Gastroesophageal sphincter (tissue), 4 donors: ENCODE measurements around the gene ZNRF2. TPM values are rescaled to one million over a fixed set of nuclear protein-coding genes. Genes with fewer than 3 reads are reported as not detected.

Source experiments
- ATAC-seq: fragments of 150-250 bp; one replicate; pipeline ENCODE4 v1.9.1; 2016; ENCODE audit warnings: mild to moderate bottlenecking, moderate library complexity
- H3K27ac ChIP-seq, 4 donors: fragments of 200-600 bp; sonication (generic) in 3 of 4; 1 replicate in 3 of 4; 2 replicates in 1 of 4; pipeline ENCODE4 v1.5.1; 2016 to 2019
- H3K27me3 ChIP-seq: fragments of 200-600 bp; sonication (generic); one replicate; pipeline ENCODE4 v1.5.1; 2019
- H3K36me3 ChIP-seq, 2 donors: fragments of 200-600 bp; sonication (generic); one replicate each; pipeline ENCODE4 v1.5.1; 2019; ENCODE audit warnings: control low read depth in 1 of 2
- H3K4me1 ChIP-seq, 3 donors: fragments of 200-600 bp; sonication (generic); 1 replicate in 2 of 3; 2 replicates in 1 of 3; pipeline ENCODE4 v1.5.1; 2016 to 2019; ENCODE audit warnings: control low read depth in 2 of 3
- H3K4me3 ChIP-seq, 2 donors: fragments of 200-600 bp; sonication (generic); one replicate each; pipeline ENCODE4 v1.5.1; 2019; ENCODE audit warnings: mild to moderate bottlenecking in 1 of 2, moderate library complexity in 1 of 2
- H3K9me3 ChIP-seq, 3 donors: fragments of 200-600 bp; sonication (generic); one replicate each; pipeline ENCODE4 v1.5.1; 2017 to 2019; ENCODE audit warnings: control low read depth in 2 of 3
- EP300 ChIP-seq: sonication (generic); formaldehyde crosslinking; IDR thresholded peaks from one replicate; pipeline ENCODE4 v1.6.1; 2017; ENCODE audit warnings: antibody characterized with exemption, mild to moderate bottlenecking
- POLR2A ChIP-seq, 2 donors: fragments of 450-650 bp; IDR thresholded peaks; one replicate each; pipeline ENCODE4 v1.6.1; 2017; ENCODE audit warnings: antibody characterized with exemption in 2 of 2, mild to moderate bottlenecking in 2 of 2, moderate library complexity in 1 of 2
- POLR2AphosphoS5 ChIP-seq: sonication (generic); formaldehyde crosslinking; IDR thresholded peaks from one replicate; pipeline ENCODE4 v1.6.1; 2017; ENCODE audit warnings: antibody characterized with exemption
- WGBS, 2 donors: methylation state at CpG; one replicate each; pipeline ENCODE4 v1.1.5; 2018; ENCODE audit warnings: low coverage in 1 of 2; 5-methylcytosine and 5-hydroxymethylcytosine counted together
- total RNA-seq, 4 donors: library from RNA; depleted of rRNA; stranded (reverse); fragments of >200 nt; gene quantifications; one replicate each; pipeline ENCODE4 v1.1.0, GENCODE V29; 2016
- TF ChIP-seq, protein P1 (sequence below), 4 experiments: fragments of 200-600 bp in 2 of 4; fragments of 450-650 bp in 2 of 4; sonication (generic) in 1 of 4; IDR thresholded peaks; one replicate each; pipeline ENCODE4 v1.5.1; 2017 to 2019; ENCODE audit warnings: antibody characterized with exemption in 4 of 4, mild to moderate bottlenecking in 2 of 4, moderate library complexity in 2 of 4

Gene ZNRF2
- total RNA-seq, 4 donors from 2014 or later = 12.5 to 20.9 (median 18.6) TPM

- Histone ChIP-seq H3K4me1 (peaks cover 0 to 64% (median 3%) of the 10 kb centered on the region in 3 donors), H3K27ac (peak overlapping the region; percentile 65 to 80 (median 74)), H3K4me3 (no peak overlapping the region), H3K27me3 (no peaks in the 10 kb centered on the region), H3K36me3 (peaks cover 0 to 3% of the 10 kb centered on the region in 2 donors), H3K9me3 (no peaks in the 10 kb centered on the region)
- no peak for ATAC-seq
- 64 to 80% methylated on average over 1 to 2 of the region's 2 CpGs for WGBS, 2 donors
- TF ChIP-seq POLR2A (IDR thresholded peaks at IDR 0.05) (no peak), POLR2AphosphoS5 (no peak), EP300 (no peak)
- TF ChIP-seq, protein P1, sequence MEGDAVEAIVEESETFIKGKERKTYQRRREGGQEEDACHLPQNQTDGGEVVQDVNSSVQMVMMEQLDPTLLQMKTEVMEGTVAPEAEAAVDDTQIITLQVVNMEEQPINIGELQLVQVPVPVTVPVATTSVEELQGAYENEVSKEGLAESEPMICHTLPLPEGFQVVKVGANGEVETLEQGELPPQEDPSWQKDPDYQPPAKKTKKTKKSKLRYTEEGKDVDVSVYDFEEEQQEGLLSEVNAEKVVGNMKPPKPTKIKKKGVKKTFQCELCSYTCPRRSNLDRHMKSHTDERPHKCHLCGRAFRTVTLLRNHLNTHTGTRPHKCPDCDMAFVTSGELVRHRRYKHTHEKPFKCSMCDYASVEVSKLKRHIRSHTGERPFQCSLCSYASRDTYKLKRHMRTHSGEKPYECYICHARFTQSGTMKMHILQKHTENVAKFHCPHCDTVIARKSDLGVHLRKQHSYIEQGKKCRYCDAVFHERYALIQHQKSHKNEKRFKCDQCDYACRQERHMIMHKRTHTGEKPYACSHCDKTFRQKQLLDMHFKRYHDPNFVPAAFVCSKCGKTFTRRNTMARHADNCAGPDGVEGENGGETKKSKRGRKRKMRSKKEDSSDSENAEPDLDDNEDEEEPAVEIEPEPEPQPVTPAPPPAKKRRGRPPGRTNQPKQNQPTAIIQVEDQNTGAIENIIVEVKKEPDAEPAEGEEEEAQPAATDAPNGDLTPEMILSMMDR (IDR thresholded peaks at IDR 0.05) = no peak
Measured at GRCh38 chr7:30323006-30323355, 38.6 kb downstream of the ZNRF2 start.

- ATAC-seq = no peak
- Histone ChIP-seq H3K36me3 (peaks cover 0 to 3% of the 10 kb centered on the region in 2 donors), H3K27ac (peak overlapping the region in 1 of 4 donors; percentile 13), H3K9me3 (no peaks in the 10 kb centered on the region), H3K4me1 (peaks cover 0 to 60% (median 8%) of the 10 kb centered on the region in 3 donors), H3K4me3 (no peak overlapping the region), H3K27me3 (no peaks in the 10 kb centered on the region)
- TF ChIP-seq, protein P1 (IDR thresholded peaks at IDR 0.05) = no peak
- no peak for TF ChIP-seq POLR2A (IDR thresholded peaks at IDR 0.05)
- TF ChIP-seq EP300 = no peak
- TF ChIP-seq POLR2AphosphoS5 = no peak
- WGBS, 2 donors = 6 to 17% methylated on average over 1 of the region's 1 CpG
Measured at GRCh38 chr7:30327813-30328212, 43.4 kb downstream of the ZNRF2 start.

GRCh38 chr7:30328381-30328780 lies 44.0 kb downstream of the ZNRF2 start:
- Histone ChIP-seq H3K4me1 (peaks cover 0 to 54% (median 4%) of the 10 kb centered on the region in 3 donors), H3K4me3 (no peak overlapping the region), H3K27ac (peak overlapping the region in 1 of 4 donors; percentile 13), H3K9me3 (no peaks in the 10 kb centered on the region), H3K27me3 (no peaks in the 10 kb centered on the region), H3K36me3 (peaks cover 0 to 3% of the 10 kb centered on the region in 2 donors)
- no peak for TF ChIP-seq POLR2AphosphoS5
- no peak for ATAC-seq

GRCh38 chr7:30329716-30330115 lies 45.3 kb downstream of the ZNRF2 start:
- H3K27me3 ChIP-seq = no peaks in the 10 kb centered on the region
- H3K4me1 ChIP-seq = peaks cover 0 to 49% (median 4%) of the 10 kb centered on the region in 3 donors
- ATAC-seq = no peak
- H3K27ac ChIP-seq = peak overlapping the region in 1 of 4 donors; percentile 28
- H3K9me3 ChIP-seq = no peaks in the 10 kb centered on the region
- TF ChIP-seq EP300 = no peak
- TF ChIP-seq, protein P1 (IDR thresholded peaks at IDR 0.05) = no peak
- no peak overlapping the region for H3K4me3 ChIP-seq
- 73 to 84% methylated on average over 3 of the region's 3 CpGs for WGBS, 2 donors
- peaks cover 0 to 3% of the 10 kb centered on the region in 2 donors for H3K36me3 ChIP-seq

DNA sequence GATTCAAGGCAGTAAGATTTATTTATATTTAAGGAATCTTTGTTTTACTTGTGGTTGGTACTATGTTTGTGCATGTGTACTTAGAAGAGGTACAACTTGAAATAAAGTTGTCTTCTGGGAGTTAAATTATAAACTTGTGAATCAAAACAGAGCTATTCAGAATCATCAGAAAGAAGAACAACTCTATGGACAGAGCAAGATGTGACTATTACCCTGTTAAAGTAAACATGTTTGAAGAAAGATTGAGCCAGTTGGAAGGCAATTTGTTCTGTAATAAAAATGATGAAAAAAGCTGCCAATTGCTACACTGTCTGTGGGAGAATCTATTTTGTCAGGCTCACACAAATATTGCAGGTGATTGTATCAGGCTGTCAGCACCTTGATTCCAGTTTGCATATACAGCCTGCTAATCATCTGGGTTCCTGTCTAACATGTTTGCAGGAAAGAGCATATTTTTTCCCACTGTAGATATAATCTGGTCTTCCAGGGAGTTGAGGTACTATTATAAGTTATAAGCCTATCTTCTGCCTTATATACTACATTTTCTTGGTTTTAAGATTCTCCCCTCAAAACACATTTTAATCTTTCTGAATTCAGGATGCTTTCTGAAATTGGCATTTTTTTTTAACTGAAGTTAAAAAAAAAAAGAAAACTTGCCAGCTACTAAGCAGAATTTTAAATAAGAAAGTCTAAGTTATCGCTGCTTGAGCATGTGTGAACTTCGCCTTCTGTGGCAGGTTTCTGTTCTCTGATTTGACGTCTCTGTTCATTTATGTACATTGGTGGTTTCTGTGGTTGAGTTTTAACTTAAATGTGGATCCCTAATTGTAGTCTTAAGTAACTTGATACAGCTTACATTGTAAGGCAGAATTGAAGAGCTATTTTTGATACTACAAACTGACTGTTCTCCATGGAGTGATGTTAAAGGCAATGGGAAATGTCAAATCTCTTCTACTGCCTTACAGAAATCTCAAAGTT lies 46.0 kb downstream of the ZNRF2 start:
- no peaks in the 10 kb centered on the region for H3K27me3 ChIP-seq
- TF ChIP-seq EP300 (no peak), POLR2AphosphoS5 (no peak), POLR2A (IDR thresholded peaks at IDR 0.05) (no peak)
- TF ChIP-seq, protein P1 (IDR thresholded peaks at IDR 0.05) = no peak
- WGBS, 2 donors = 83 to 87% methylated on average over 3 of the region's 3 CpGs
- peaks cover 0 to 52% (median 4%) of the 10 kb centered on the region in 3 donors for H3K4me1 ChIP-seq
- ATAC-seq = no peak
- H3K36me3 ChIP-seq = peaks cover 0 to 3% of the 10 kb centered on the region in 2 donors
- H3K4me3 ChIP-seq = no peak overlapping the region
- H3K9me3 ChIP-seq = no peaks in the 10 kb centered on the region
- H3K27ac ChIP-seq = peak overlapping the region in 1 of 4 donors; percentile 28
